GM21423 (cell line): ENCODE measurements around the gene PGBD5.
A peak's percentile ranks its signal among the peaks of the same experiment; 100 is the strongest.

Experiments used
- ATAC-seq: cut with Tn5 transposase; IDR thresholded peaks from one replicate; pipeline ENCODE4 v1.9.1; 2021; ENCODE audit warnings: mild to moderate bottlenecking, moderate library complexity; ENCODE audit not compliant: unreplicated experiment

PGBD5 gene

DNA sequence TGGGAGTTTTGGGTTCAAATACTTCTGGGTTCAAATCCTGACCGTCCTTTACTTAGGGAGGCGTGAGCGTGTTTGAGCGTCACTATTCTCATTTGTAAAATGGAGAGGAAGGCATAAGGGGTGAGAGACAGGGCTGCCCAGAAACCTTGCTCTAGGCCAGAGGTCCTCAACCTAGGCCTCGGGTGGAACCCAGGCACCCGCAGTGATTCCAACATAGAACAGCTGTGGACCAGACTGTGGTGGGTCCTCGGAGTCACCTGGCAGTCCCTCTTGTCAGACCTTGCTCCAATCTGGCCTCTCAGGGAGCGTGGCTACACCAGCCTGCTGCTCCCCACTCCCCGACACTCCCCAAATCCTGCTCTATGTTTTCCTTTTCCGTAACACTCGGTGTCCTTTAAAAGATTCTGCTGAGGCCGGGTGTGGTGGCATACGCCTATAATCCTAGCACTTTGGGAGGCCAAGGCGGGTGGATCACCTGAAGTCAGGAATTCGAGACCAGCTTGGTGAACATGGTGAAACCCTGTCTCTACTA is 116.4 kb downstream of the PGBD5 start:
- no peak for ATAC-seq

GRCh38 chr1:230308821-230309220 is 117.3 kb downstream of the PGBD5 start:
- ATAC-seq: no peak

- ATAC-seq: no peak
These were observed 118.1 kb downstream of the PGBD5 start for GRCh38 chr1:230308039-230308438.

DNA sequence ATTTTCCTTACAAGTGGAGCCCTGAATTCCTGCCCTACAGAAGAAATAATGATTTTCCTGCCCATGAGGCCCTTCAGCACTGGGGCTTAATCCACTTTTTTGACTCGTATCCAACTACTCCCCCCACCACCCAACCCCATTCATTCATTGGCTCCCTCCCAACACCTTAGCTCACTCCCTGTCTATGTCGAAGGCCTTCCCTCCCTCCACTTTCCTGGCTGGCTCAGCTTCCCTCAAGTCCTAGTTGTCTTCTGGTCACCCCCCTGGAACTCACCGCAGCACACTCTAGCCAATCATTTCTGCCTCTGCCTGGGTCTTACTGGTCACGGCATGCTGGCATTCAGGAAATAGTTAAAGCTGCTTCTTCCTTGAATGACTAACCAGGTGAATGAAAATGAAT is 118.9 kb downstream of the PGBD5 start:
- ATAC-seq: no peak

- peak; percentile 61 for ATAC-seq
These were observed 120.0 kb downstream of the PGBD5 start for GRCh38 chr1:230306169-230306568.

DNA sequence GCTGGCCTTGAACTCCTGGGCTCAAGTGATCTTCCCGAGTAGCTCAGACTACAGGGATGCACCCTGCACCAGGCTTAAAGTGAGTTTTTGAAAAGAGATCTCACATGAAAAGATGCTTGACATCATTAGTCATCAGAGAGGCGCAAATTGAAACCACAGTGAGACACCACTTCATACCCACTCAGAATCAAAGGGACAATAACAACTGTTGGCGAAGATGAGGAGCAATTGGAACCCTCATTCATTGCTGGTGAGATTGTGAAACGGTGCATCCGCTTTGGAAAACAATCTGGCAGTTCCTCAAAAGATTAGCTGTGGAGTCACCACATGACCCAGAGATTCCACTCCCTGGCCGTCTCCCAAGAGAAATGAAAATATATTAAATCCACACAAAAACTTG is 122.3 kb downstream of the PGBD5 start:
- ATAC-seq: no peak

DNA sequence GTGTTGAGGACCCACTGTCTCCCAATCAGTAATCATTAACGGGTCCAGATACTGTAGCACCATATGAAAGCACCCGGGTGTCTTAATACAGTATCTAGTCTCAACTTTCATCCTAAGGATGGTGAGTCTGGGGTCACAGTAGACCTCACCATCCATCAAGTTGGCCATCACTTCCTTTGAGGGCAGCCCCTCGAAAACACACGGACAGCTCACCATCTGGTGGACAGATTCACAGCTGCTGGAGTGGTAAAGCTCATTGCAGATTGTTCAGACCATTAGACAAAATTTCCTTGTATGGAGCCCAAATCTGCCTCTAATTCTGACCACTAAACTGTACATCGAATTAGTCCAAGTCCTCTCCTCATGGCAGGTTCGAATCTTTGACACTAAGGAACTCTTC is 123.1 kb downstream of the PGBD5 start:
- no peak for ATAC-seq

GRCh38 chr1:230301822-230302221 is 124.3 kb downstream of the PGBD5 start:
- ATAC-seq: no peak

GRCh38 chr1:230301322-230301721 is 124.8 kb downstream of the PGBD5 start:
- no peak for ATAC-seq

GRCh38 chr1:230300322-230301301 is 125.5 kb downstream of the PGBD5 start:
- ATAC-seq: no peak

DNA sequence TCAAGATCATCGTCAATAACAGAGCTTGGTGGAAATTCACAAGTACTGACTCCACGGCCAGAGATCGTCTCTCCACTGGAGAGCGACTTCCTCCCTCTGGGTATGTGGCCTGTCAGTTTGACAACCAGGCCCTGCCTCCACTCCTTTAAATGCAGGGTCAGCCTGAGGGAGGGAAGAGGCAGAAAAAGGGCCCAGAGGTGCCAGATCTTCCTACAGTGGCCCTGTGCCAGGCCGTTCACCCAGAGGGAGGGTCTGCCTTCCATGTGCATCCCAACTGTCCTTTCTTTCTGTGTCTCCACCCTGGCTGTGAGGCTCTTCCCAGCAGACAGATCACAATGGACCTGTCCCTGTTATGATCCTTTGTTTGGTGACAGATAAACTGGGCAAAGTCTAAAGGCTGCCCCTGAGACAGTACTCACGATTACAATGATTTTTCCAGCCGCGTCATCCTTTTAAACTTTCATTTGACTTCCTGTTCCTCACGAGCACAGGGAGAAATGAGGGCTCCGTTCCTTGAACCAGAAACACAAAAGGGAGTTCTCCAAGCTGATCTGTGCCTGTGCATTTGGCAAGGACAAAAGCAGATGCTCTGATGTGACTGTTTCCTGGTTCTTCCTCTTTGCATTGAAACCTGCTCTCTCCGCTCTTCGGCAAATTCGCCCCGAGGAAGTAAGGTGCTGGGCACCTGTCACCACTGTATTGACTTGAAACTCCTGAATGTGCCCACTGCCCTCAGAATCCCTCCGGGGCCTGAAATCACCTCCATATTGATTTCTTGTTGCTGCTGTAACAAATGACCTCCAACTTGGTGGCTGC is 126.7 kb downstream of the PGBD5 start:
- ATAC-seq: no peak

- no peak for ATAC-seq
These were observed 130.8 kb downstream of the PGBD5 start for GRCh38 chr1:230295367-230295766.

GRCh38 chr1:230293390-230293700 is 132.8 kb downstream of the PGBD5 start:
- ATAC-seq: no peak

GRCh38 chr1:230292689-230293389 is 133.3 kb downstream of the PGBD5 start:
- ATAC-seq: no peak

- ATAC-seq: no peak
These were observed 134.2 kb downstream of the PGBD5 start for GRCh38 chr1:230291731-230292620.

DNA sequence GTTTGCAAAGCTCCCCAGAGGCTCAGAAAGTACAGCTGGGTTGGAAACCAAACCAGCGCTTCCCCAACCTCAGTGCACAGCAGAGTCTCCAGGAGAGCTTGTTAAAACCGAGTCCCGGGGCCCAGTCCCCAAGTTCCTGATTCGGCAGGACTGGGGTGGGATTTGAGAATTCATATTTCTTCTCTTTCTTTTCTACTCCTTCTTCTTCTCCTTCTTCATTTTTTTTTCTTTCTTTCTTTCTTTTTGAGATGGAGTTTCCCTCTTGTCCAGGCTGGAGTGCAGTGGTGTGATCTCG is 136.8 kb downstream of the PGBD5 start:
- ATAC-seq: no peak

DNA sequence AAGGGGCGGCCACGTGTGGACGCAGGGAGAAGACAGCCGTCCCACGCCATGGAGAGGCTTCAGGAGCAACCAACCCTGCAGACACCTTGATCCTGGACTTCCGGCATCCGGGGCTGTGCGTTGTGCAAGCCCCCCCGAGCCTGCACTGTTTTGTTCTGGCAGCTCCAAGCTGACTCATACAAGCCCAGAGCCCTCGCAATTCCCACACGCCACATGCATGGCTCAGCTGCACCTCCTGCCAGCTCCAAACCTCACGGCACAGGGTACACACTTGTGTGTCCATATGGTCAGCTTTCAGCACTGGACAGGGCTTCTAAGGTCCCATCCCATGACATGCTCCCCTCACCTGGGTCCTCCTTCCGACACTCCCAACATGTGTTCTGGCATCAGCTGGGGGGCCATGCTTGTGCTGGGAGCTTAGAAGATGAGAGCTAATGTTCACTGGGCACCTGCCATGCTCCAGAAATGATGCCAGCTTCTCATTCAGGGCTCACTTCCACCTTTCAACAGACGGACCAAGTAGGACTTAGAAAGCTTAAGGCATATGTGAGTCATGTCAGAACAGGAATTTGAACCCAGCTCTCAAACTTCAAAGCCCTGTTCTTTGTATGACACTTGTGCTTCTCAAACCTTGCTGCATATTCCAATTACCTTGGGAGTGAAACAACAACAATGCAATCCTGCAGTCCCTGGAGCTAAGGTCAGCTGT is 137.3 kb downstream of the PGBD5 start:
- no peak for ATAC-seq

- no peak for ATAC-seq
These were observed 138.3 kb downstream of the PGBD5 start for GRCh38 chr1:230287674-230288315.

GRCh38 chr1:230286890-230287269 is 139.3 kb downstream of the PGBD5 start:
- ATAC-seq: no peak
